ENCODE measurements around the gene BIRC7.
A peak's percentile ranks its signal among the peaks of the same experiment; 100 is the strongest.

The BIRC7 gene

DNA sequence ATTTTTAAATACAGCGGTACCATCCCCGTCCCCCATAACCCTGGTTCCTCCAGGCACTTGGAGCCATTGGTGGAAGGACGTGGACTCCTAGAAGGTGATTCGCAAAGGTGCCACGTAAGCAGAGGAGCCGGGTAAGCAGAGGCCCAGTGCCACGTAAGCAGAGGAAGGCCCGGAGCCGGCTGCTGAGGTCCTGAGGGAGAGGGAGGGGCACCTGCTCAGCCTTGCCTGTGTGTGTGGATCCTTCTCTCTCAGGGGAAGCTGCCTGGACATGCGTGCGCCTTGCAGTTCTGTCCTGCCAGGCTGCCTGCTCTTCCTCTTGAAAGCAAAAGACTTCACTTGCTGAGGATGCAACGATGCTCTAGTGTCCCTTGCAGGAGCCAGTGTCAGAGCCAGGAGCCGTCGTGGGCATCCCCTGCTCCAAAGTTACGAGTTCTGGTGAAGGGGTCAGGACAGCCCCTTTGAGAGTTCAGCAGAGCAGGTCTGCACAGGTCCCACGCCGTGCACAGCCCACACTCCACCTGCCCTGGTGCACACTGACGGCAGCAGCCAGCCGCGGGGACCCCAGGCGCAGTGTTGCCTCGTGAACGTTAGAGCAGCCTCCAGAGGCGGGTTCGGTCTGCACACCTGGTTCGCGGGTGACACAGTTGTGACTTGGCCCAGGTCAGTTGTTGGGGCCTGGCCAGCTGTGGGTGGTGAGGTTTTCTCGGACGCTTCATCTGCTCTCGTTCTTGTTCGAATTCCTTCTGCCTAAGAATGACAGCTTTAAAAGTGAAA, 20.4 kb downstream of the BIRC7 start:
- peak overlapping the region; percentile 44 for H3K9ac ChIP-seq (ENCODE audit: insufficient read length, low read depth)
- TF ChIP-seq YY1 (IDR thresholded peaks at IDR 0.05; ENCODE audit: insufficient read depth, insufficient read length) (no peak), SUZ12 (IDR thresholded peaks at IDR 0.05; ENCODE audit: extremely low read depth, insufficient read depth, insufficient read length) (no peak), ZNF274 (IDR thresholded peaks at IDR 0.05; ENCODE audit: low read depth, low read length) (no peak)
- no peaks in the 10 kb centered on the region for H3K9me3 ChIP-seq (ENCODE audit: insufficient read depth, low read length)
- DNase-seq (ENCODE audit: low read depth, low spot score) = no peak
- H3K27me3 ChIP-seq (ENCODE audit: insufficient read depth, insufficient read length) = peaks cover 41% of the 10 kb centered on the region
- no peak overlapping the region for H3K4me3 ChIP-seq (ENCODE audit: insufficient read length, low read depth)
- H3K36me3 ChIP-seq (ENCODE audit: insufficient read depth, insufficient read length, low read length) = peaks cover 3% of the 10 kb centered on the region
- peaks cover 54% of the 10 kb centered on the region for H3K4me1 ChIP-seq (ENCODE audit: insufficient read depth, insufficient read length)

DNA sequence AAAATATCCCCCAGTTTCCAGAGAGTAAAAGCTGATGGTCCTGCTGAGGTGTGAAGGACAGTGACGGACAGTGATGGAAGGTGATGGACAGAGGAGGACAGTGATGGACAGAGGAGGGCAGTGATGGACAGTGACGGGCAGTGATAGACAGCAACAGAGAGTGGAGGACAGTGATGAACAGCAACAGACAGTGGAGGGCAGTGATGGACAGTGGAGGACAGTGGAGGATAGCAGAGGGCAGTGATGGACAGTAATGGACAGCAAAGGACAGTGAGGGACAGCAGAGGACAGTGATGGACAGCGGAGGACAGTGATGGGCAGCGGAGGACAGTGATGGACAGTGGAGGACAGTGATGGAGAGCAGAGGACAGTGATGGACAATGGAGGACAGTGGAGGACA, 21.2 kb downstream of the BIRC7 start:
- H3K27me3 ChIP-seq (ENCODE audit: insufficient read depth, insufficient read length) = peaks cover 37% of the 10 kb centered on the region
- no peak for DNase-seq (ENCODE audit: low read depth, low spot score)

DNA sequence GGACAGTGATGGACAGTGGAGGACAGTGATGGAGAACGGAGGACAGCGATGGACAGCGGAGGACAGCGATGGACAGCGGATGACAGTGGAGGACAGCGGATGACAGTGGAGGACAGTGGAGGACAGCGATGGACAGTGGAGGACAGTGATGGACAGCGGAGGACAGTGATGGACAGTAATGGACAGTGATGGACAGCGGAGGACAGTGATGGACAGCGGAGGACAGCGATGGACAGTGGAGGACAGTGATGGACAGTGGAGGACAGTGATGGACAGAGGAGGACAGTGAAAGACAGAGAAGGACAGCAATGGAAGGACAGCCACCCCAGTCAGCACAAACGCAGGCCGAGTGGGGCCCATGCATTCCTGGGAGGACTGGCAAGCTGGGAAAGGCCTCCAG, 21.9 kb downstream of the BIRC7 start:
- Histone ChIP-seq H3K9me3 (ENCODE audit: insufficient read depth, low read length) (no peaks in the 10 kb centered on the region), H3K4me3 (ENCODE audit: insufficient read length, low read depth) (no peak overlapping the region), H3K27me3 (ENCODE audit: insufficient read depth, insufficient read length) (peaks cover 30% of the 10 kb centered on the region), H3K9ac (ENCODE audit: insufficient read length, low read depth) (no peak overlapping the region), H3K4me1 (ENCODE audit: insufficient read depth, insufficient read length) (peaks cover 54% of the 10 kb centered on the region), H3K36me3 (ENCODE audit: insufficient read depth, insufficient read length, low read length) (peaks cover 3% of the 10 kb centered on the region)
- no peak for DNase-seq (ENCODE audit: low read depth, low spot score)
- TF ChIP-seq SUZ12 (IDR thresholded peaks at IDR 0.05; ENCODE audit: extremely low read depth, insufficient read depth, insufficient read length) (no peak), YY1 (IDR thresholded peaks at IDR 0.05; ENCODE audit: insufficient read depth, insufficient read length) (no peak), ZNF274 (IDR thresholded peaks at IDR 0.05; ENCODE audit: low read depth, low read length) (no peak)

More for the DNA sequence above, 21.2 kb downstream of the BIRC7 start:
- Histone ChIP-seq H3K9ac (ENCODE audit: insufficient read length, low read depth) (no peak overlapping the region), H3K9me3 (ENCODE audit: insufficient read depth, low read length) (no peaks in the 10 kb centered on the region), H3K4me1 (ENCODE audit: insufficient read depth, insufficient read length) (peaks cover 56% of the 10 kb centered on the region), H3K36me3 (ENCODE audit: insufficient read depth, insufficient read length, low read length) (peaks cover 3% of the 10 kb centered on the region), H3K4me3 (ENCODE audit: insufficient read length, low read depth) (no peak overlapping the region)
- TF ChIP-seq SUZ12 (IDR thresholded peaks at IDR 0.05; ENCODE audit: extremely low read depth, insufficient read depth, insufficient read length) = no peak
- TF ChIP-seq ZNF274 (IDR thresholded peaks at IDR 0.05; ENCODE audit: low read depth, low read length) = no peak
- TF ChIP-seq YY1 (IDR thresholded peaks at IDR 0.05; ENCODE audit: insufficient read depth, insufficient read length) = no peak

DNA sequence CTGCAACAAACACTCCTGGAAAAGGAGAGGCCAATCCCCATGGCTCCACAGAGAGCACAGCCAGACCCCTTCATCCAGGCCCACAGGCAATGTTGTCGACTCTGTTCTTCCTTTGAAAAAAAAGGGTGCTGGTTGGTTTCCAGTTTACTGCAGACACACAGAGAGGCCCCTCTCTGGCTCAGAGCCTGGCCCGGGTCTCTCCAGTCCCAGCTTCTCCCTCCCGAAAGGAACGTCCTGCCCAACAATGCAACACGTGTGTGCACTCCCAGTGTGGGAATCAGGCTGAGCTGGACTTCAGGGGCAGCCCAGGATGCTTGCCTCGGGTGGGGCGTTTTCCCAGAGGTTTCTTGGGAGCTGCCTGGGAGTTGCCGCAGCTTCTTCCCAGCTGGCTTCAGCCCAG, 23.1 kb downstream of the BIRC7 start:
- DNase-seq (ENCODE audit: low read depth, low spot score) = no peak
- Histone ChIP-seq H3K4me1 (ENCODE audit: insufficient read depth, insufficient read length) (peaks cover 47% of the 10 kb centered on the region), H3K9me3 (ENCODE audit: insufficient read depth, low read length) (no peaks in the 10 kb centered on the region), H3K27me3 (ENCODE audit: insufficient read depth, insufficient read length) (peaks cover 24% of the 10 kb centered on the region), H3K4me3 (ENCODE audit: insufficient read length, low read depth) (no peak overlapping the region), H3K36me3 (ENCODE audit: insufficient read depth, insufficient read length, low read length) (peaks cover 3% of the 10 kb centered on the region), H3K9ac (ENCODE audit: insufficient read length, low read depth) (no peak overlapping the region)
- TF ChIP-seq SUZ12 (IDR thresholded peaks at IDR 0.05; ENCODE audit: extremely low read depth, insufficient read depth, insufficient read length) (no peak), YY1 (IDR thresholded peaks at IDR 0.05; ENCODE audit: insufficient read depth, insufficient read length) (no peak), ZNF274 (IDR thresholded peaks at IDR 0.05; ENCODE audit: low read depth, low read length) (no peak)

DNA sequence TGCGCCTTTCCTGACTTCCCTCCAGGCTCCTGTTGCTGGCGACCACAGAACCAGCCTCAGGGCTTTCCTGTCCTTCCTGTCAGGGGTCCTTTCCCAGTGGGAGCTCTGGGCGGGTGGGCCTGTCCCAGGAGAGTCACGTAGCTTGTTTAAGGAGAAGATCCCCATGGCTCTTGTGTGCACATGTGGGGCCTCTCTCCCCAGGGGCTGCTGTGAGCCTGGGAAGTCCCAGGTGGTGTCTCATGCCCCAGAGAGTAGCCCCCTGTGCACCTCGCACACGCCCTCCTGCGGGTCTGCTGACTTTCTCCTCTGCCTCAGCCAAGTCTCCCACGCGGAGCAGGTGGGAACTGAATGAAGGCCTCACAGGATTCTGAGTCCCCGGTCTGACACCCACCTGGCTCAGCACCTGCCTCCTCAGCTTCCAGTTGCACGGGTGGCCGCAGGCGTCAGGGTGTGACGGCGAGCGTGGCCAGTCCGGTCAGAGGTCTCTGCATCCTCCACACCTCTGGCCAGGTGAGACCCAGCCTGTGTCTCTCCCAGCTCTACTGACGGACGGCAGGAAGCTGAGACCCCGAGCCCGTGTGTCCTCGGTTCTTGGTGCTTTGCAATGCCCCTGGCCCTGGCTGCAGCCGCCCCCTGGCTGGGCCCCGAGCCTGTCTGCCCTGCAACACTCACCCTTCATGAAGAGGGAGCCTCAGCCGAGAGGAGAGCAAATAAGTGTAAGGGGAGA, 24.2 kb downstream of the BIRC7 start:
- H3K27me3 ChIP-seq (ENCODE audit: insufficient read depth, insufficient read length) = peaks cover 21% of the 10 kb centered on the region
- no peak for TF ChIP-seq ZNF274 (IDR thresholded peaks at IDR 0.05; ENCODE audit: low read depth, low read length)
- TF ChIP-seq SUZ12 (IDR thresholded peaks at IDR 0.05; ENCODE audit: extremely low read depth, insufficient read depth, insufficient read length) = no peak
- TF ChIP-seq YY1 (IDR thresholded peaks at IDR 0.05; ENCODE audit: insufficient read depth, insufficient read length) = no peak
- peaks cover 45% of the 10 kb centered on the region for H3K4me1 ChIP-seq (ENCODE audit: insufficient read depth, insufficient read length)
- H3K9me3 ChIP-seq (ENCODE audit: insufficient read depth, low read length) = no peaks in the 10 kb centered on the region
- no peak overlapping the region for H3K4me3 ChIP-seq (ENCODE audit: insufficient read length, low read depth)
- H3K36me3 ChIP-seq (ENCODE audit: insufficient read depth, insufficient read length, low read length) = peaks cover 3% of the 10 kb centered on the region
- no peak for DNase-seq (ENCODE audit: low read depth, low spot score)
- peak overlapping the region; percentile 9 for H3K9ac ChIP-seq (ENCODE audit: insufficient read length, low read depth)

DNA sequence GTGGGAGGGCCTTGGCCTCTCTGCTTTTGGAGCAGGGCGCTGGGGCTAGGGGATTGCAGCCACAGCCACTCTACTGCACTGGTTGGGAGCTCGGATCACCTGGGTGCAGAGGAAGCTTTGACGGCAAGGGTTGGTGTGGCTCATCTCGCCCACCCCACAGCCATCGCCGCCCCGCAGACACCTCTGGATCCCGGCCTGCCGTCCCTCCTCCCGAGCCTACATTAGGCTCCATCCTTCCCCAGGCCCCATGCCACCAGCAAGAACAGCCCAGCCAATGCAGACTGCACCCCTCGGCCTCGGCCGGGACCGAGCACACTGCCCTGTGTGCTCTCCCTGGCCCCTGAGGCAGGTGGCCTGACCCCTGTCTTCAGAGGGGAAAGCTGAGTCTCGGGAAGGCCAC, 24.8 kb downstream of the BIRC7 start:
- Histone ChIP-seq H3K9ac (ENCODE audit: insufficient read length, low read depth) (peak overlapping the region; percentile 43), H3K4me3 (ENCODE audit: insufficient read length, low read depth) (no peak overlapping the region), H3K9me3 (ENCODE audit: insufficient read depth, low read length) (no peaks in the 10 kb centered on the region), H3K4me1 (ENCODE audit: insufficient read depth, insufficient read length) (peaks cover 39% of the 10 kb centered on the region), H3K27me3 (ENCODE audit: insufficient read depth, insufficient read length) (peaks cover 15% of the 10 kb centered on the region), H3K36me3 (ENCODE audit: insufficient read depth, insufficient read length, low read length) (peaks cover 3% of the 10 kb centered on the region)
- TF ChIP-seq YY1 (IDR thresholded peaks at IDR 0.05; ENCODE audit: insufficient read depth, insufficient read length) (no peak), SUZ12 (IDR thresholded peaks at IDR 0.05; ENCODE audit: extremely low read depth, insufficient read depth, insufficient read length) (no peak), ZNF274 (IDR thresholded peaks at IDR 0.05; ENCODE audit: low read depth, low read length) (no peak)
- no peak for DNase-seq (ENCODE audit: low read depth, low spot score)

Data from NT2/D1 (cell line).